ENCODE results near the gene NDRG2. TPM values are rescaled to one million over a fixed set of nuclear protein-coding genes. Genes with fewer than 3 reads are reported as not detected.

The NDRG2 gene
- total RNA-seq, 1 experiment from 2014 or later = 18.9 TPM

DNA sequence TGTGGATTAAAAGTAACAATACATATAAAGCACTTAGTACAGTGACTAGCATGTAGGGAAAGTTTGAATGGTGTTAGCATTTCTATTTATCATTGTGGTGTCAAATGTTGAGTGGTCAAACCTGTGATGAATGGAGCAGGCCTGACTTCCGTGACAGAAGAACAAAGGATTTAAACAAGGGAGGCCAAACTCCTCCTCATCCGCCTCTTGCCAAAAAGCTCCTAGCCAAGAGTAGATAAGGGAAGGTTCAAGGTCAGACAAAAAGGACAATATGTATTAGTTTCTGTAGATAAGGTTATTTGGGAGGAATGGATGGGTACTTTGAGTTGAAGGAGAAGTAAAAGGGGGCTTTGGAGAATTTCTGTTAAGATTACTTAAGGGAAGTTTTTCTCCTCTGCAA is 23.8 kb upstream of the NDRG2 start:
- Histone ChIP-seq H4K20me1 (ENCODE audit: insufficient read depth) (no peaks in the 10 kb centered on the region), H3K79me2 (ENCODE audit: insufficient read depth, low read length) (no peaks in the 10 kb centered on the region), H3K4me1 (ENCODE audit: control insufficient read depth in 1 of 2, insufficient read depth in 2 of 2, low read length in 2 of 2) (no peaks in the 10 kb centered on the region), H3K9me3 (ENCODE audit: control insufficient read depth in 1 of 2, insufficient read depth in 1 of 2, low read depth in 1 of 2, low read length in 2 of 2) (no peaks in the 10 kb centered on the region), H3K4me2 (ENCODE audit: low read length) (no peak overlapping the region), H2AFZ (ENCODE audit: low read depth, low read length, poor library complexity, severe bottlenecking) (no peak overlapping the region), H3K9ac (ENCODE audit: low read length) (no peak overlapping the region), H3K27ac (ENCODE audit: low read depth, low read length) (no peak overlapping the region), H3K36me3 (ENCODE audit: control insufficient read depth in 1 of 2, insufficient read depth in 2 of 2, low read length in 2 of 2) (no peaks in the 10 kb centered on the region), H3K4me3 (replicated peaks in 1 of 2; ENCODE audit: low read depth in 1 of 2, low read length in 2 of 2) (no peak overlapping the region), H3K27me3 (ENCODE audit: insufficient read depth, low read length) (no peaks in the 10 kb centered on the region), H3K9me2 (ENCODE audit: insufficient read depth) (no peaks in the 10 kb centered on the region)
- TF ChIP-seq JUND (IDR thresholded peaks at IDR 0.05) (no peak), EZH2phosphoT487 (IDR thresholded peaks at IDR 0.05; ENCODE audit: borderline replicate concordance) (no peak), CBX3 (IDR thresholded peaks at IDR 0.05; ENCODE audit: low read depth) (no peak), SIN3A (IDR thresholded peaks at IDR 0.05; ENCODE audit: low read depth) (no peak), FOSL1 (IDR thresholded peaks at IDR 0.05; ENCODE audit: low read depth) (no peak), TCF7L2 (IDR thresholded peaks at IDR 0.05; ENCODE audit: borderline replicate concordance, extremely low read depth, insufficient read depth, insufficient read length) (no peak), YY1 (IDR thresholded peaks at IDR 0.05; ENCODE audit: extremely low read depth, insufficient replicate concordance, low read depth, low read length) (no peak), POLR2AphosphoS5 (IDR thresholded peaks at IDR 0.05; ENCODE audit: low read depth, low read length) (no peak)
- TF ChIP-seq, protein P1, sequence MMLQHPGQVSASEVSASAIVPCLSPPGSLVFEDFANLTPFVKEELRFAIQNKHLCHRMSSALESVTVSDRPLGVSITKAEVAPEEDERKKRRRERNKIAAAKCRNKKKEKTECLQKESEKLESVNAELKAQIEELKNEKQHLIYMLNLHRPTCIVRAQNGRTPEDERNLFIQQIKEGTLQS (IDR thresholded peaks at IDR 0.05) = no peak
- no peak for ATAC-seq
- RAD21 ChIA-PET (ENCODE audit: low non-redundant PET in 1 of 2, low total read pairs in 2 of 2, uncharacterized antibody in 2 of 2, unreplicated experiment in 2 of 2) = no interaction called here
- POLR2A ChIA-PET = no interaction called here
- CTCF ChIA-PET = interaction anchor here (1.1 to 3.0 kb wide), 3 partner anchors 9 to 191 kb away, joined by 3 to 8 read pairs (median 4); no protein-coding TSS in a partner anchor
- no TSS peak for BruUV-seq (replicated peaks)
- intact Hi-C loops (cut with micrococcal nuclease) = no loop called here
- DNase-seq (ENCODE audit: low read depth, low spot score) = no peak

DNA sequence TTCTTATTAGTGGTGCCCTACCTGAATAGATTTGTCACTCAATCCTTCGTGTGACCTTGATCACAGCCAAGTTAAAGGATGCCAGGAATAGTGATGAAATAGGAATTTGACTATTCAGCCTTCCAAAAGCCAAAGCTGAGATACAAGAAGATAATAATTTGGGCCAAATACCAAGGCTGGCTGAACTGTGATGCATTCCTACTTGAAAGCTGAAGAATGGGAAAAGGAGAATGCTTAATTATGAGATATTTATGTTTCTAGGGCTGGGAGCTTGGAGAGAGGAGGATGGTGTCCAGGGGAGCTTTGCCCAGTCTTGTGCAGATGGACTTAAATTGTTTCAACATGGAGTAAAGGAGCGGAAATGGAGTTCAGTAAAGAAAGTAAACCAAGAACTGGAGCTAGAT is 22.5 kb upstream of the NDRG2 start:
- Histone ChIP-seq H3K36me3 (ENCODE audit: control insufficient read depth in 1 of 2, insufficient read depth in 2 of 2, low read length in 2 of 2) (no peaks in the 10 kb centered on the region), H3K4me2 (ENCODE audit: low read length) (no peak overlapping the region), H3K79me2 (ENCODE audit: insufficient read depth, low read length) (no peaks in the 10 kb centered on the region), H3K27me3 (ENCODE audit: insufficient read depth, low read length) (no peaks in the 10 kb centered on the region), H3K4me1 (ENCODE audit: control insufficient read depth in 1 of 2, insufficient read depth in 2 of 2, low read length in 2 of 2) (no peaks in the 10 kb centered on the region), H4K20me1 (ENCODE audit: insufficient read depth) (no peaks in the 10 kb centered on the region), H3K4me3 (replicated peaks in 1 of 2; ENCODE audit: low read depth in 1 of 2, low read length in 2 of 2) (no peak overlapping the region), H3K9me2 (ENCODE audit: insufficient read depth) (no peaks in the 10 kb centered on the region), H3K27ac (ENCODE audit: low read depth, low read length) (no peak overlapping the region), H3K9ac (ENCODE audit: low read length) (no peak overlapping the region), H3K9me3 (ENCODE audit: control insufficient read depth in 1 of 2, insufficient read depth in 1 of 2, low read depth in 1 of 2, low read length in 2 of 2) (no peaks in the 10 kb centered on the region), H2AFZ (ENCODE audit: low read depth, low read length, poor library complexity, severe bottlenecking) (no peak overlapping the region)
- ATAC-seq (no peak), DNase-seq (ENCODE audit: low read depth, low spot score) (no peak)
- RAD21 ChIA-PET (ENCODE audit: low non-redundant PET in 1 of 2, low total read pairs in 2 of 2, uncharacterized antibody in 2 of 2, unreplicated experiment in 2 of 2) = no interaction called here
- BruUV-seq (replicated peaks) = no TSS peak
- CTCF ChIA-PET = interaction anchor here (0.8 to 3.0 kb wide), 6 partner anchors 8 to 190 kb away, joined by 3 to 8 read pairs (median 3); no protein-coding TSS in a partner anchor
- intact Hi-C loops (cut with micrococcal nuclease) = no loop called here
- POLR2A ChIA-PET = no interaction called here
- no peak for TF ChIP-seq JUND (IDR thresholded peaks at IDR 0.05)
- TF ChIP-seq, protein P1 (IDR thresholded peaks at IDR 0.05) = no peak
- TF ChIP-seq, protein P2, sequence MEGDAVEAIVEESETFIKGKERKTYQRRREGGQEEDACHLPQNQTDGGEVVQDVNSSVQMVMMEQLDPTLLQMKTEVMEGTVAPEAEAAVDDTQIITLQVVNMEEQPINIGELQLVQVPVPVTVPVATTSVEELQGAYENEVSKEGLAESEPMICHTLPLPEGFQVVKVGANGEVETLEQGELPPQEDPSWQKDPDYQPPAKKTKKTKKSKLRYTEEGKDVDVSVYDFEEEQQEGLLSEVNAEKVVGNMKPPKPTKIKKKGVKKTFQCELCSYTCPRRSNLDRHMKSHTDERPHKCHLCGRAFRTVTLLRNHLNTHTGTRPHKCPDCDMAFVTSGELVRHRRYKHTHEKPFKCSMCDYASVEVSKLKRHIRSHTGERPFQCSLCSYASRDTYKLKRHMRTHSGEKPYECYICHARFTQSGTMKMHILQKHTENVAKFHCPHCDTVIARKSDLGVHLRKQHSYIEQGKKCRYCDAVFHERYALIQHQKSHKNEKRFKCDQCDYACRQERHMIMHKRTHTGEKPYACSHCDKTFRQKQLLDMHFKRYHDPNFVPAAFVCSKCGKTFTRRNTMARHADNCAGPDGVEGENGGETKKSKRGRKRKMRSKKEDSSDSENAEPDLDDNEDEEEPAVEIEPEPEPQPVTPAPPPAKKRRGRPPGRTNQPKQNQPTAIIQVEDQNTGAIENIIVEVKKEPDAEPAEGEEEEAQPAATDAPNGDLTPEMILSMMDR (IDR thresholded peaks at IDR 0.05 in 2 of 3, conservative IDR thresholded peaks at IDR 0.05 in 1 of 3; ENCODE audit: borderline replicate concordance in 1 of 3, insufficient read depth in 1 of 3, low read depth in 2 of 3, low read length in 2 of 3) = no peak
- TF ChIP-seq CEBPB (IDR thresholded peaks at IDR 0.05; ENCODE audit: low read depth) = no peak
- TF ChIP-seq, protein P3, sequence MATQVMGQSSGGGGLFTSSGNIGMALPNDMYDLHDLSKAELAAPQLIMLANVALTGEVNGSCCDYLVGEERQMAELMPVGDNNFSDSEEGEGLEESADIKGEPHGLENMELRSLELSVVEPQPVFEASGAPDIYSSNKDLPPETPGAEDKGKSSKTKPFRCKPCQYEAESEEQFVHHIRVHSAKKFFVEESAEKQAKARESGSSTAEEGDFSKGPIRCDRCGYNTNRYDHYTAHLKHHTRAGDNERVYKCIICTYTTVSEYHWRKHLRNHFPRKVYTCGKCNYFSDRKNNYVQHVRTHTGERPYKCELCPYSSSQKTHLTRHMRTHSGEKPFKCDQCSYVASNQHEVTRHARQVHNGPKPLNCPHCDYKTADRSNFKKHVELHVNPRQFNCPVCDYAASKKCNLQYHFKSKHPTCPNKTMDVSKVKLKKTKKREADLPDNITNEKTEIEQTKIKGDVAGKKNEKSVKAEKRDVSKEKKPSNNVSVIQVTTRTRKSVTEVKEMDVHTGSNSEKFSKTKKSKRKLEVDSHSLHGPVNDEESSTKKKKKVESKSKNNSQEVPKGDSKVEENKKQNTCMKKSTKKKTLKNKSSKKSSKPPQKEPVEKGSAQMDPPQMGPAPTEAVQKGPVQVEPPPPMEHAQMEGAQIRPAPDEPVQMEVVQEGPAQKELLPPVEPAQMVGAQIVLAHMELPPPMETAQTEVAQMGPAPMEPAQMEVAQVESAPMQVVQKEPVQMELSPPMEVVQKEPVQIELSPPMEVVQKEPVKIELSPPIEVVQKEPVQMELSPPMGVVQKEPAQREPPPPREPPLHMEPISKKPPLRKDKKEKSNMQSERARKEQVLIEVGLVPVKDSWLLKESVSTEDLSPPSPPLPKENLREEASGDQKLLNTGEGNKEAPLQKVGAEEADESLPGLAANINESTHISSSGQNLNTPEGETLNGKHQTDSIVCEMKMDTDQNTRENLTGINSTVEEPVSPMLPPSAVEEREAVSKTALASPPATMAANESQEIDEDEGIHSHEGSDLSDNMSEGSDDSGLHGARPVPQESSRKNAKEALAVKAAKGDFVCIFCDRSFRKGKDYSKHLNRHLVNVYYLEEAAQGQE (IDR thresholded peaks at IDR 0.05; ENCODE audit: low read depth) = no peak
- no peak for TF ChIP-seq ELF1 (IDR thresholded peaks at IDR 0.05; ENCODE audit: borderline replicate concordance, low read depth)
- no peak for TF ChIP-seq FOSL1 (IDR thresholded peaks at IDR 0.05; ENCODE audit: low read depth)
- no peak for TF ChIP-seq ZNF274 (IDR thresholded peaks at IDR 0.05; ENCODE audit: low read depth, low read length)
- TF ChIP-seq TCF7L2 (IDR thresholded peaks at IDR 0.05; ENCODE audit: borderline replicate concordance, extremely low read depth, insufficient read depth, insufficient read length) = no peak
- TF ChIP-seq RAD21 (IDR thresholded peaks at IDR 0.05; ENCODE audit: low read depth) = no peak

Data from HCT116 (cell line).